GM19372 (cell line): Measurements from ENCODE around the gene FGF12.
A peak's percentile ranks its signal among the peaks of the same experiment; 100 is the strongest.

Source experiments
- ATAC-seq: cut with Tn5 transposase; IDR thresholded peaks from one replicate; pipeline ENCODE4 v1.9.1; 2021; ENCODE audit warnings: mild to moderate bottlenecking, low read depth, moderate library complexity; ENCODE audit not compliant: unreplicated experiment

FGF12 gene

DNA sequence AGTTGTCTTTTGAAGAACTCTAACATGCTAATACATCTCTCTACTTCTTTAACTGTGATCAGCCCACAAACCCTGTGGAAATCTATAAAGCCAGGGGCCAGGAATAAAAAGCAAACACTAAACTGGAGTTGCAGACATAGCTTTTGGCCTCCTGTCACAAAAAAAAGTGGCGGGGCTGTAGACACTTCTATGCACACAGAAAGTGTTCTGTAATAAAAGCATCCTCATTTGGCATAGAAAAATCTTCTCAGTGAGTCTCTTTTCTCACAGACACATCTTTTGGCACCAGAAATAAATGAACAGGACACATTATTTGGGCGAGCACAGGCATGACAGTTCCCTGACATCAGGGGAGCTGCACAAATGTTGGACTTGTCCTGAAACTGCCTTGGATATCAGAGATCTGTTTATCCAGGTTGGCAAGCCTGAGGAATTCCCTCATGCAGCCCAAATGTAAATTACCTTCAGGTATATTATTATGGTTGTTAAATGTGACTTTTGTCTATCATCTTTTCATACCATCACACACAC is 355.4 kb downstream of the FGF12 start:
- no peak for ATAC-seq

- no peak for ATAC-seq
Measured at GRCh38 chr3:192367616-192368015, 359.7 kb downstream of the FGF12 start.

DNA sequence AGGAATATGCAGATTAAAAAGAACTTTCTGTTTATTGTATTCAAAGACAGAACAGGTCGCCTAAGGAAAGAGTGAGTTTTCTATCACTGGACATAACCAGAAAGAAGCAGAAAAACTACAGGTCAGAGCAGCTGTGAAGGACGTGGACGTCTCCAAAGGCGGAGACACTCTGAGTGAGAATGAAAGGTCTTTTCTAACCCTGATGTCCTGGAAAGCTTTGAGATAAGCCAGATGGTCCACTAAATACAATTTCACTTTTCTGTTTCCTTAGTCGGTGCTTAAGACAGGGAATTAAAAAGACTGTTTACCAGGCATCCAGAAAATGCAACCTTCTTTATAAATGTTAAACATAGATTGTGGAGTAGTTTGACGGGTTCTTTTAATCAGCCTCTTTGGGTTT is 360.4 kb downstream of the FGF12 start:
- no peak for ATAC-seq

DNA sequence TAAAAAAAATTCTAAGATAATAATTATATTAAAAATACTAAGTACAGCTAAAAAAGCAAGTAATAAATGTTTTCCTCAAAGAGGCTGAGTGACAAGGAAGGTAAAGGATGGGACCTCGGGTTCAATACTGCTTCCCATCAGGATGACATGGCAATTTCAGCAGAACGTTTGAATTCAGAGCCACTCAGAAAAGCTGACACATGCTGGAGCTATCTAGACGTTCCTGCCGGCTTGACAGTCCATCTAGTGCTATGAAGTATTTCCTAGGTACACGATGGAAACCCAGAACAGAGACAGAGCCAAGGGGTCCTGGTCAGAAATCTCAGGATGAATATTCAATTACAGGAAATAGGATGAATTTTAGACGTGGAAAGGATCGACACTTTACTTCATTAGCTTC is 361.8 kb downstream of the FGF12 start:
- no peak for ATAC-seq

- ATAC-seq, result no peak
Measured at GRCh38 chr3:192364316-192364715, 363.0 kb downstream of the FGF12 start.

GRCh38 chr3:192354687-192355086 is 372.7 kb downstream of the FGF12 start:
- ATAC-seq, result no peak

DNA sequence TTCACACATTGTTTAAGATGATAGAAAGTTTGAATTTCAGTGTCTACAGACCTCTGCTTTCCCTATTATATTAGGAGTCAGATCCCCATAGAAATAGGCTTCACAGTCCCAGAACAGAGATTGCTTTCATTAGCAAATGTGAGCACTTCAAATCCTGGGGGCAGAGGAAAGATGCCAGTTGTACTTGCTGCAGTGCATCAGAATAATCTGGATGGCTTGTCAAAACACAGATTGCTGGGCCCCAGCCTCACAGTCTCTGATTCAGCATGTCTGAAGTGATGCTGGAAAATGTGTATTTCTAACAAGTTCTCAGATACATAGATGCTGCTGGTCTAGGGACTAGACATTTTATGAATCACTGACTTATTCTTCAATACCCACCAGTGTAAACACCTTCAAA is 375.2 kb downstream of the FGF12 start:
- no peak for ATAC-seq

DNA sequence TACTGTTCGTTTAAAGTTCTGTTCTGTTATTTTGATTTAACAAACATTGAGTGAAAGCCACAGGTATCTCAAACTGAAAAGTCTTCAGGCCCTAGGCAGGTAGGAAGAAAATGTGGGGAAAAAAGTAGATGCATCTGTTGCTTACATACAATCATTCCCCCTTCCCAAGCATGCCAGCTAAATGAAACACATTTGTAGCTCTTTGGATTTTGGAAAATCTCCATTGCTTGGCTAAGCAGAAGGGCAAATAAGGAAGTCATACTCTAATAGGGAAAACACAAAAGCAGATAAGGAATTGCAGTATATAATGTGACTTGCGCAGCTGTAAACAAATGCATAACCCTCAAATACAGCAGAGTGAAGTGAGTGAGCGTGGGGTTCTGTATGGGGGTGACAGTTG is 375.9 kb downstream of the FGF12 start:
- no peak for ATAC-seq

DNA sequence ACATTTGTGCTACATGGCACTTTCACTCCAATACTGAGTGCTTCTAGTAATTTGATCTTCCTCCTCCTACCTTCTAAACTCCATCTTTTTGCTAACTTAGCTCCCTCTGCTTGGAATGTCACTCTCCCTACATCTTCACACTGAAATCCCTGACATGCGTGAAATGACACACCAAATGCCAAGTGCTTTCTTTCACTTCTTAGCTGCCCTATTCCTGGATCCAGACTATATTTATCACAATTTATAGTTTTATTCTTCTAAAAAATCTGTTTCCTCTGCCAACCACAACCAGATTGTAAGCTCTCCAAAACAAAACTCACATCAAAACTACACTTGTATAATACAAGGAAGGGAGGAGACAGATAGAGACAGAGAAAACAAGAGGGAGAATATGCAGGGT is 387.3 kb downstream of the FGF12 start:
- no peak for ATAC-seq

GRCh38 chr3:192339214-192339613 is 388.1 kb downstream of the FGF12 start:
- ATAC-seq, result no peak

- no peak for ATAC-seq
Measured at GRCh38 chr3:192336286-192336685, 391.1 kb downstream of the FGF12 start.

- ATAC-seq, result no peak
Measured at GRCh38 chr3:192332386-192333291, 394.7 kb downstream of the FGF12 start.

DNA sequence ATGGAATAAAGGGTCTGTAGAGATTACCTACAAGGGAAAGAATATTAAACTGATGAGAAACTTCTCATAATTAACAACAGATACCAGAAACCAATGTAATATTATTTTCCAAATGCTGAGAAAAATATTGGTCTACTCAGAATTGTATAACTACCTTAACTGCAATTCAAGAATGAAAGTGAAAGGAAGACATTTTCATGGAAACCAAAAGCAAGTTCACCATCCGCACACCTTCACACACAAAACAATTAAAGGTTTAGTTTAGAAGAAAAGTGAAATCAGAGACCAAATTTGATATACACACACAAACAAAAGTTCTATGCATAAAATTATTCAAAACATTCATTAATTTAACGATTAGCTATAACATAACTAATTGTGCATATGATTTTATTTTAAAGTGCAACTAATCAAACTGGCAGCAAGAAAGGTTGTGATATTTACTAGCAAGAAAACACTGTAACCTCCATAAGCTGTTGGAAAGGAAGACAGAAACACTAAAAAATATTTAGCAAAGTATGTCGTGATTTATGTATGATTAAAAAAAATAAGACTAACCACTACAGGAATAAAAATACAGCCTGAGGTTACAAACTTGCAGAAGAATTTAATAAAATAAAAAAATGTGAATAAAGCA is 395.5 kb downstream of the FGF12 start:
- ATAC-seq, result peak; percentile 62

GRCh38 chr3:192326656-192327055 is 400.7 kb downstream of the FGF12 start:
- no peak for ATAC-seq

DNA sequence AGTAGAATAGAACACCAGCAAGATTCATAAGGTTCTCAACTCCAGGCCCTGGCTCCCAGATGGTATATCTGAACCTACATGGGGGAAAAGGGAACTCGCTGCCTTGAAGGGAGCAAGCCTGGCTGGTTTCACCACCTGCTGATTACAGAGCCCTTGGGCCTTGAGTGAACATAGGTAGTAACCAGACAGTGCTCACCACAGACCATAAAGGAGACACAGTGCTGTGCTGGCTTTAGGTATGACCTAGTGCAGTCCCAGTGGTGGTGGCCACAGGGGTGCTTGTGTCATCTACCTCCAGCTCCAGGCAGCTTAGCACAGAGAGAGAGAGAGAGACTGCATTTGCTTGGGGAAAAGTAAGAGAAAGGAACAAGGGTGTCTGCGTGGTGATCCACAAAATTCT is 409.8 kb downstream of the FGF12 start:
- ATAC-seq, result no peak

DNA sequence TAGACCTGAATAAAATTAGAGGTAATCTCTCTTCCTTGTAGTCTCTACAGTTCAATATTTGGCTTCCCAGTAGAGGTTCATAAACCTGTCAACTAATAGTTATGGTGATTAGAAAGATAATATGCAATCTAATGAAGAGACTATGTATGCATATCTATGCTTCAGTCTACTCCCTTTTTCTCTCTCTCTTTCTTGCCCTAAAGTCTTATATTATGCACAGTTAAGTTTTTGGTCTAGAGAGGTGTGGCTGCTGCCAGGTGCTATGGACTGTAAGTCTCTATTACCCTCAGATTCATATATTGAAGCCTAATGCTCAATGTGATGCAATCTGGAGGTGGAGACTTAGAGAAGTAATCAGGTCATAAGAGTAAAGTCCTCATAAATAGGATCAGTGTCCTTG is 413.7 kb downstream of the FGF12 start:
- ATAC-seq, result no peak

GRCh38 chr3:192307631-192308030 is 419.7 kb downstream of the FGF12 start:
- no peak for ATAC-seq

DNA sequence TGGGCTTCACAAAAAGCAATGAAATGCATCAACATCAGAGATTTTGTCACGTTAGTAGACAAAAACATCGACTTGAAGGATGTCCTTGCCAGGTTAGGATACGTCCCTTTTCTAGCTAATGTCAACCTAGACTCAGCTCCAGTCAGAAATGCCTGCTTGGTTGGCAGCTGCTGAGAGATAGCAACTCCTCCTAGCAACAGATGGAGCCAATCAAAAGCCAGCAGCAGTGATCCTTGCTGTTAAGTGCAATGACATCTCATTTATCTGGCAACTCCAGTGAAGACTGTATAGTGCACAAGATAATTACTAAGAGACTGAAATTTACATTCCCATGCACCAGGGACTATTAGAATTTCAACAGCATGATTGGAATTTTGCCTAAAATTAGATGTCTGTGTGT is 424.1 kb downstream of the FGF12 start:
- no peak for ATAC-seq

DNA sequence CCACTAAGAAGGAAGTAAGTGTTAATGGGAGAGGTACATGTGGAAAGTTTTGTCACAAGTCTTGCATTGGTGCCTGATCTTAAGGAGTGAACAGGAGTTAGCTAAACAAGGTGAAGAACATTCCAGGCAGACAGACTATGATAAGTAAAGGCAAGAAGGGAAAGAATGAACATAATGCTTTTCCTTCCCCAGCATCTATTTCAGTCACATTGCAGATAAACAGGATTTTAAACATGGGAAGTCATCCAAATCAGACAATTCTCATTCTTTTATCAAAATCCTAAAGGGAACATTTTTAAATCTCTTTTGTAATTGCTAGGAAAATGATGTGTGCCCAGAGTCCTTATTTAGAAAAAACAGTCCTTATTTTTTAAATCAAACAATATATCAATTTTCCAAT is 424.6 kb downstream of the FGF12 start:
- ATAC-seq, result no peak

GRCh38 chr3:192299921-192300320 is 427.4 kb downstream of the FGF12 start:
- no peak for ATAC-seq

DNA sequence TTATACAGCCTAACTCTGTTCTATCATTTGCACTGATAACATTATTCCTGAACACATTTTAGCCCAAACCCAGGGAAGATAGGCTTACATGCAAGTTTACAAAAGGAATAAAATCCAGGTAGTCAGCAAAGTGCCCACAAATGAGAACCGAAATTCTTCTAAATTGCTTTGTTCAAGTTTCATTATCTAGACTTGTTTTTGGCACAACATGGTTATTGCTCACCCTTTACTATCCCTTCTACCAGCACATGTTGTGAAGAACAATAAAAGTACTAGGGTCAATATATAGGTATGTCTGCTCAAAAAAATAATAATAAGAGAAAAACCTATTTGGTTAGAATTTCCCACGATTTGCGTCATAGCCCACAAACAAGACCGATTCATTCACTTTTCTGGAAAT is 430.5 kb downstream of the FGF12 start:
- no peak for ATAC-seq
